ENCODE data around the gene TUSC2. TPM values are rescaled to one million over a fixed set of nuclear protein-coding genes. Genes with fewer than 3 reads are reported as not detected.

TUSC2 gene
- total RNA-seq, 1 experiment from 2014 or later: 34.0 TPM

DNA sequence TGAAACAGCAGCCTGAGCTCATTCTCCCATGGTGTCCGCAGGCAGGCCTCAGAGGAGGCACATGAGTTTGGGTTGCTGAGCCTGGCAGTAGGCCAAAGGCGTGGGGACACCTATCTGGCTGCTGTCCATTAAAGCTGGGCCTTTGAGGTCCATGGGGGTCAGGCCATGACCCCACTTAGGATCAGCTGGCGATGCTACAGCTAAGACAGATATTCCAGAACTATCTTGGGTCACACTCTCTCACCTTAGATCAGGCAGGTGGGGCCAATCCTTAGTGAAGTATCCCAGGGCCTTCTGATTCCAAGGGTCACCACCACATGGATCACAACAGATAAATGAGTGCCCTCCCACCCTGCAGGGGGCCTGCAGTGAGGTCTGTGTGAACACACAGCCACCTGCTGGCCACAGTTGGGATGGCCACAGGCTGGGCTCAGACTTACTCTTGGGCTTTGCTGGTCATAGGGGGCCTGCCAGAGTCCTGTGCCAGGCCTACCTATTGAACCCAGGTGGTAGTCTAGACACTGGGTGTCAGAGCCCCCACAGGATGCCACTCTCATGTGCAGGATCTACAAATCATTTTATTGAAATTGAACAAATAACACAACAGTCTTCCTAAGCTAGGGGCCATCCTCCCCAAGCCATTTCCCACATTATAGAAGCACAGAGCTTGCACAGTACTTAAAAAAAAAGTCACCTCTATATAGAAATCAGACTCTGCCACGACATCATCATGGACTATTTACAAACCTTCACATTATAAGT is 3.5 kb downstream of the TUSC2 start:
- Histone ChIP-seq H3K27me3 (ENCODE audit: insufficient read depth, low read length) (no peaks in the 10 kb centered on the region), H4K20me1 (ENCODE audit: insufficient read depth) (no peaks in the 10 kb centered on the region), H3K4me1 (ENCODE audit: control insufficient read depth in 1 of 2, insufficient read depth in 2 of 2, low read length in 2 of 2) (peaks cover 30 to 58% of the 10 kb centered on the region in 2 experiments), H3K36me3 (ENCODE audit: control insufficient read depth in 1 of 2, insufficient read depth in 2 of 2, low read length in 2 of 2) (peaks cover 9 to 12% of the 10 kb centered on the region in 2 experiments; a peak in 2 of 4 replicates), H3K4me3 (replicated peaks in 1 of 2; ENCODE audit: low read depth in 1 of 2, low read length in 2 of 2) (no peak overlapping the region), H3K4me2 (ENCODE audit: low read length) (peak overlapping the region; percentile 8; the same call in 1 of the 2 replicates), H3K27ac (ENCODE audit: low read depth, low read length) (peak overlapping the region; percentile 93; the same call in 1 of the 2 replicates), H3K9ac (ENCODE audit: low read length) (no peak overlapping the region), H3K9me2 (ENCODE audit: insufficient read depth) (no peaks in the 10 kb centered on the region), H3K79me2 (ENCODE audit: insufficient read depth, low read length) (peaks cover 42% of the 10 kb centered on the region), H3K9me3 (ENCODE audit: control insufficient read depth in 1 of 2, insufficient read depth in 1 of 2, low read depth in 1 of 2, low read length in 2 of 2) (no peaks in the 10 kb centered on the region), H2AFZ (ENCODE audit: low read depth, low read length, poor library complexity, severe bottlenecking) (no peak overlapping the region)
- TF ChIP-seq, protein P1, sequence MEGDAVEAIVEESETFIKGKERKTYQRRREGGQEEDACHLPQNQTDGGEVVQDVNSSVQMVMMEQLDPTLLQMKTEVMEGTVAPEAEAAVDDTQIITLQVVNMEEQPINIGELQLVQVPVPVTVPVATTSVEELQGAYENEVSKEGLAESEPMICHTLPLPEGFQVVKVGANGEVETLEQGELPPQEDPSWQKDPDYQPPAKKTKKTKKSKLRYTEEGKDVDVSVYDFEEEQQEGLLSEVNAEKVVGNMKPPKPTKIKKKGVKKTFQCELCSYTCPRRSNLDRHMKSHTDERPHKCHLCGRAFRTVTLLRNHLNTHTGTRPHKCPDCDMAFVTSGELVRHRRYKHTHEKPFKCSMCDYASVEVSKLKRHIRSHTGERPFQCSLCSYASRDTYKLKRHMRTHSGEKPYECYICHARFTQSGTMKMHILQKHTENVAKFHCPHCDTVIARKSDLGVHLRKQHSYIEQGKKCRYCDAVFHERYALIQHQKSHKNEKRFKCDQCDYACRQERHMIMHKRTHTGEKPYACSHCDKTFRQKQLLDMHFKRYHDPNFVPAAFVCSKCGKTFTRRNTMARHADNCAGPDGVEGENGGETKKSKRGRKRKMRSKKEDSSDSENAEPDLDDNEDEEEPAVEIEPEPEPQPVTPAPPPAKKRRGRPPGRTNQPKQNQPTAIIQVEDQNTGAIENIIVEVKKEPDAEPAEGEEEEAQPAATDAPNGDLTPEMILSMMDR (IDR thresholded peaks at IDR 0.05 in 2 of 3, conservative IDR thresholded peaks at IDR 0.05 in 1 of 3; ENCODE audit: borderline replicate concordance in 1 of 3, insufficient read depth in 1 of 3, low read depth in 2 of 3, low read length in 2 of 3): peak in 2 of 3 experiments; percentile 93 to 95; a peak in 4 of 6 replicates
- TF ChIP-seq JUND (IDR thresholded peaks at IDR 0.05) (no peak), ZNF274 (IDR thresholded peaks at IDR 0.05; ENCODE audit: low read depth, low read length) (no peak), POLR2AphosphoS5 (IDR thresholded peaks at IDR 0.05; ENCODE audit: low read depth, low read length) (peak; percentile 50), TCF7L2 (IDR thresholded peaks at IDR 0.05; ENCODE audit: borderline replicate concordance, extremely low read depth, insufficient read depth, insufficient read length) (no peak), SP1 (IDR thresholded peaks at IDR 0.05; ENCODE audit: low read depth) (no peak), RAD21 (IDR thresholded peaks at IDR 0.05; ENCODE audit: low read depth) (no peak)
- TF ChIP-seq, protein P2, sequence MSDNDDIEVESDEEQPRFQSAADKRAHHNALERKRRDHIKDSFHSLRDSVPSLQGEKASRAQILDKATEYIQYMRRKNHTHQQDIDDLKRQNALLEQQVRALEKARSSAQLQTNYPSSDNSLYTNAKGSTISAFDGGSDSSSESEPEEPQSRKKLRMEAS (IDR thresholded peaks at IDR 0.05): no peak
- no TSS peak for BruUV-seq (replicated peaks)
- ATAC-seq: peak; percentile 52
- DNase-seq (ENCODE audit: low read depth, low spot score): peak; percentile 75
- ChIA-PET CTCF (interaction anchor here (0.6 to 1.8 kb wide), 13 partner anchors 11 to 130 kb away, joined by 3 to 14 read pairs (median 4); partner anchors contain the start of genes HYAL1, IFRD2, LSMEM2 and RASSF1), RAD21 (ENCODE audit: low non-redundant PET in 1 of 2, low total read pairs in 2 of 2, uncharacterized antibody in 2 of 2, unreplicated experiment in 2 of 2) (interaction anchor here (0.8 to 1.5 kb wide), 2 partner anchors 21 to 25 kb away, joined by 3 to 4 read pairs; partner anchors contain the start of genes HYAL1 (in 1 of the 2), HYAL3 (in 1 of the 2) and NAA80 (in 1 of the 2)), POLR2A (interaction anchor here (0.6 to 1.0 kb wide), 2 partner anchors 13 kb away, joined by 3 to 6 read pairs; no protein-coding TSS in a partner anchor)
- intact Hi-C loops (cut with micrococcal nuclease): loop anchor here (1.0 to 2.0 kb wide), 3 partner anchors 21 to 64 kb away; partner anchors contain the start of gene HYAL1
